ENCODE data around the gene PTPRB. TPM values are rescaled to one million over a fixed set of nuclear protein-coding genes. Genes with fewer than 3 reads are reported as not detected.

PTPRB gene
- total RNA-seq, 3 donors from 2014 or later: 22.0 to 29.4 (median 27.9) TPM

DNA sequence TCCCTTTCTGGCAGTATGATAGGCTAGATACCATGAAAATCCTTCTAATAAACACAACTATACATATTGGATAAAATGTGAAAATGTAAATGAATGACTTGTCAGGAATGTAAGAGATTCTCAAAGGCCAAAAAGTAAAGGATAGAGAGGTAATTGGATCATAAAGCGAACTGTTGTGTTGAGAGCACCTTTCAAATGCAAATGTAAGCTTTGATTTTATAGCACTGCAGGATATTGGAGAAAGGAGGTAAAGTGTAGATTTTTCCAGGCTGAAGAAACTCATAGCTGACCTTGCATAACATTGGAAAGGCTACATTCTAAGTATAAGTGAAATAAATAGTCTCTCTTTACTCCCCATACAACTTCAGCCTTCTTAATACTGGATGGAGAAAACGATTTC lies 54.0 kb downstream of the PTPRB start:
- H3K4me3 ChIP-seq: no peak overlapping the region
- H3K9me3 ChIP-seq: no peaks in the 10 kb centered on the region
- intact Hi-C loops (cut with DNase I, micrococcal nuclease): no loop called here
- H3K36me3 ChIP-seq (ENCODE audit: low read depth): no peaks in the 10 kb centered on the region
- DNase-seq: no peak
- no peak for ATAC-seq
- H3K4me1 ChIP-seq (ENCODE audit: low read depth): no peaks in the 10 kb centered on the region
- TF ChIP-seq, protein P1, sequence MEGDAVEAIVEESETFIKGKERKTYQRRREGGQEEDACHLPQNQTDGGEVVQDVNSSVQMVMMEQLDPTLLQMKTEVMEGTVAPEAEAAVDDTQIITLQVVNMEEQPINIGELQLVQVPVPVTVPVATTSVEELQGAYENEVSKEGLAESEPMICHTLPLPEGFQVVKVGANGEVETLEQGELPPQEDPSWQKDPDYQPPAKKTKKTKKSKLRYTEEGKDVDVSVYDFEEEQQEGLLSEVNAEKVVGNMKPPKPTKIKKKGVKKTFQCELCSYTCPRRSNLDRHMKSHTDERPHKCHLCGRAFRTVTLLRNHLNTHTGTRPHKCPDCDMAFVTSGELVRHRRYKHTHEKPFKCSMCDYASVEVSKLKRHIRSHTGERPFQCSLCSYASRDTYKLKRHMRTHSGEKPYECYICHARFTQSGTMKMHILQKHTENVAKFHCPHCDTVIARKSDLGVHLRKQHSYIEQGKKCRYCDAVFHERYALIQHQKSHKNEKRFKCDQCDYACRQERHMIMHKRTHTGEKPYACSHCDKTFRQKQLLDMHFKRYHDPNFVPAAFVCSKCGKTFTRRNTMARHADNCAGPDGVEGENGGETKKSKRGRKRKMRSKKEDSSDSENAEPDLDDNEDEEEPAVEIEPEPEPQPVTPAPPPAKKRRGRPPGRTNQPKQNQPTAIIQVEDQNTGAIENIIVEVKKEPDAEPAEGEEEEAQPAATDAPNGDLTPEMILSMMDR (IDR thresholded peaks at IDR 0.05): no peak

DNA sequence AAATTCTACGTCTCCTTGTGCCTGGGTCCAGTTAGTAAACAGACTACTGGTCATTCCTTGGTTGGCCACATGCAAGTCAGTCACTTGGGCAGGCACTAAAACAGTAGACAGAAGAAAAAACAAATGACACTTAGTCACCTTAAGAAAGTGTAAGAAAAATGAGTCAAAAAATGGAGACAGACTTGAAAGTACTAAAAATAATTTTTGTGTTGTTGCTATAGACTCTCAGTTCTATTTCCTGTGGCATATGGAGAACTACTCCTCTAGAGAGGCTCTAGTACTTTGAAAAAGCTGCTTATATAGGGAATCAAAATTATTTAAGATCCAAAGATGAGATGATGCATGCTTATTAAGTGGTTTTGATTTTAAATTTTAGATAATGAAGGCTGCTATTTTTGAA lies 56.0 kb downstream of the PTPRB start:
- no peaks in the 10 kb centered on the region for H3K9me3 ChIP-seq
- ATAC-seq (no peak), DNase-seq (no peak)
- H3K36me3 ChIP-seq (ENCODE audit: low read depth): no peaks in the 10 kb centered on the region
- H3K4me3 ChIP-seq: no peak overlapping the region
- H3K4me1 ChIP-seq (ENCODE audit: low read depth): no peaks in the 10 kb centered on the region
- TF ChIP-seq, protein P1 (IDR thresholded peaks at IDR 0.05): no peak
- intact Hi-C loops (cut with DNase I, micrococcal nuclease): no loop called here

DNA sequence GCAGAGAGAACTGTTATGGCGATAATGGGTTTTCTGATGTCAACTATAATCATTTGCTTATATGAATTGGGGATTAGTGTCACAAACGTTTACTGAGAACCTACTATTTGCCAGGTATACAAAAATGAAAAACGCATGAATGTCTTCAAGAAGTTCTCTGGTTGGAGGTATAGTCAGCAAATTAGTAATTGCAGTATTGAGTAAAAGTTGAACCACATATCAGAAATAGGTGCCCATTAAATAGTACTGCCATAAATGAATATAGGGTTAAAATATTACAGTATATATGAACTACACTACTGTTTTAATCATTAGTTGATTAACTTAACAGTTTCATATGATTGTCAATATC lies 60.0 kb downstream of the PTPRB start:
- Histone ChIP-seq H3K36me3 (ENCODE audit: low read depth) (no peaks in the 10 kb centered on the region), H3K9me3 (no peaks in the 10 kb centered on the region), H3K4me1 (ENCODE audit: low read depth) (no peaks in the 10 kb centered on the region), H3K4me3 (no peak overlapping the region)
- TF ChIP-seq, protein P1 (IDR thresholded peaks at IDR 0.05): no peak
- DNase-seq (no peak), ATAC-seq (no peak)
- intact Hi-C loops (cut with DNase I, micrococcal nuclease): loop anchor here (2.0 to 5.0 kb wide), 3 partner anchors 675 to 698 kb away; no protein-coding TSS in a partner anchor

DNA sequence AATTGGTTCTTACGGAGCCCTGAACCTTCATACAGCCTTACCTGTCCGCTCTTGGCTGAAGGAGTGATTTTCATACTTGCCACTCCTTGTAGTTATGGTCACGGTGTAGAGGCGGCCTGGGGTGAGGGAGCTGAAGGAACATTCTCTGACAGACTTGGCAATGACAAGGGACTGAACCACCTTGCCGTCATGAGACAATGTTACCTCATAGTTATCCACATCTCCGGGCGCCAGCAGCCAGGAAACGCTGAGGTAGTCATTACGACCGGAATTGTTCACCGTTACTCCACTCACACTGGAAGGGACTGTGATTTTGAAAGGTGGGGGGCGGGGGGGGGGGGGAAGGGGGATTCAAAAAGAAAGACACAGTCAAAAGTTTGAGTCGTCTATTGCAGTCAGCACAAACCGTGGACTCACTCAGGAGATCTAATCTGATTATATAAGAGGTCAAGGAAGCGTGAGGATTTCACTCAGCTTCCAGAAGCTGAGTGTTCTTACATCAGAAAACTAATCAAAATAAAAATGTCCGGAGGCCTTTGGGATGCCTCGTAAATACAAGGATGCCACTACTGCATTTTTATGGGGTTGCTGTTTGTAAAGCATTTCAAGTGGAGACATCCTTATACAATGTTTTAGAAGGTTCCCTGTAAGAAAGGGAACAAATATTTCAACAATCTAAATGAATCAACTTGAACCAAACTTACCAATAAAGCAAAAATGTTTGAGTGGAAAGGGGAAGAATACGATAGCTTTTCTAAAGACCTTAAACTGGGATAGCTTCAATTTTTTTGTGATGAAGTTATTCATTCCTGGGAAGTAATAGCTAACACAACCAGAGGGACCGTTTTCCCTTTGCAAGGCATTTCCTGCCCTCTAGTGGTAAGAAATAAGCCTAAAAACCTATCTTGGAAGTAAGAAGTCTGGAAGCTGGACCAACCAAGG lies 60.6 kb downstream of the PTPRB start:
- H3K4me3 ChIP-seq: no peak overlapping the region
- peak in 1 of 3 donors; percentile 21 for DNase-seq
- H3K9me3 ChIP-seq: no peaks in the 10 kb centered on the region
- TF ChIP-seq, protein P1 (IDR thresholded peaks at IDR 0.05): peak; percentile 44
- no peaks in the 10 kb centered on the region for H3K36me3 ChIP-seq (ENCODE audit: low read depth)
- ATAC-seq: peak; percentile 74
- intact Hi-C loops (cut with DNase I, micrococcal nuclease): loop anchor here (2.0 to 5.0 kb wide), 3 partner anchors 674 to 698 kb away; no protein-coding TSS in a partner anchor
- H3K4me1 ChIP-seq (ENCODE audit: low read depth): no peaks in the 10 kb centered on the region

DNA sequence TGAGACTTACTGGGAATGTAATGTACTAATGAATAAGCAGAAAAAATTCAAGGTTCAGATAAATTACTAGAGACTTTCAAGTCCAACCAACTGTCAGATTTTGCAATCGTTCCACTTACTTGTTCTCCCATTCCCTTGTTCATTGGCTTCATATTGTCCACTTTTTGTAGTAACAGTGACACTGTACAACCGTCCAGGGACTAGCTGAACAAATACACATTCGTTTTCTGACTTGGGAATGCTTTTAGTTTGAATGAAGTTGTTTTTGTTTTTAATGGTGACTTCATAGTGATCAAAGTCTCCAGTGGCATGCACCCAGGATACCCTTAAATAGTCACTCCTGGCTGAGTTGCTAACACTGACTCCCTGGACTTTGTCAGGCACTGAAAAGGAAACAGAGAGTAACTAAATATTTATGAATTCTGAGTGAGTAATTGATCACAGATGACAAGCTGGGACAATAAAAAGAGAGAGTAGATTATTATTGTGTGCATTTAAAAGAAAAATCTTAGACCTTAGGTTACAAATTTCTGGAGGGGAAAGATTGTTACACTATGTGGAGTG lies 65.4 kb downstream of the PTPRB start:
- DNase-seq: no peak
- H3K36me3 ChIP-seq (ENCODE audit: low read depth): no peaks in the 10 kb centered on the region
- H3K4me3 ChIP-seq: no peak overlapping the region
- no peak for ATAC-seq
- H3K4me1 ChIP-seq (ENCODE audit: low read depth): no peaks in the 10 kb centered on the region
- no peaks in the 10 kb centered on the region for H3K9me3 ChIP-seq
- intact Hi-C loops (cut with DNase I, micrococcal nuclease): no loop called here
- TF ChIP-seq, protein P1 (IDR thresholded peaks at IDR 0.05): no peak
